ENCODE data around the gene TOR2A.
A peak's percentile ranks its signal among the peaks of the same experiment; 100 is the strongest.

TOR2A gene

GRCh38 chr9:127715470-127716337, 19.4 kb downstream of the TOR2A start, which contains the start of the genes PTRH1 and TTC16:
PTRH1 (minus strand) TSS chr9:127715663; CDS start chr9:127715639, 24 bp downstream.
TTC16 (plus strand) TSS chr9:127716079; CDS start chr9:127716146, 67 bp downstream.
- DNase-seq: peak; percentile 86

GRCh38 chr9:127714951-127715469, 20.1 kb downstream of the TOR2A start:
- no peak for DNase-seq

- no peak for DNase-seq
These were observed 20.9 kb downstream of the TOR2A start for GRCh38 chr9:127714020-127714750.

GRCh38 chr9:127712867-127713266, 22.2 kb downstream of the TOR2A start:
- DNase-seq: no peak

GRCh38 chr9:127712371-127712770, 22.7 kb downstream of the TOR2A start:
- DNase-seq: no peak

GRCh38 chr9:127711831-127712274, 23.2 kb downstream of the TOR2A start:
- DNase-seq: no peak

- DNase-seq: no peak
These were observed 23.8 kb downstream of the TOR2A start for GRCh38 chr9:127711226-127711701.

GRCh38 chr9:127710204-127710783, 24.8 kb downstream of the TOR2A start:
- DNase-seq: no peak

- no peak for DNase-seq
These were observed 26.0 kb downstream of the TOR2A start for GRCh38 chr9:127708952-127709587.

GRCh38 chr9:127707766-127708165, 27.3 kb downstream of the TOR2A start:
- no peak for DNase-seq

GRCh38 chr9:127706836-127707241, 28.3 kb downstream of the TOR2A start, which contains the start of gene CFAP157:
CFAP157 (plus strand) TSS chr9:127706988; CDS start chr9:127707032, 44 bp downstream.
- DNase-seq: peak; percentile 14

GRCh38 chr9:127705577-127706379, 29.3 kb downstream of the TOR2A start:
- no peak for DNase-seq

GRCh38 chr9:127703289-127703946, 31.7 kb downstream of the TOR2A start:
- DNase-seq: no peak

- DNase-seq: no peak
These were observed 34.4 kb downstream of the TOR2A start for GRCh38 chr9:127700594-127701255.

GRCh38 chr9:127700140-127700539, 35.0 kb downstream of the TOR2A start:
- DNase-seq: no peak

GRCh38 chr9:127698985-127699670, 36.0 kb downstream of the TOR2A start:
- peak; percentile 96 for DNase-seq

GRCh38 chr9:127698386-127698785, 36.7 kb downstream of the TOR2A start:
- DNase-seq: no peak

- no peak for DNase-seq
These were observed 37.5 kb downstream of the TOR2A start for GRCh38 chr9:127697575-127697974.

- no peak for DNase-seq
These were observed 40.0 kb downstream of the TOR2A start for GRCh38 chr9:127694890-127695720.

Data from DMS153 (cell line).